B cell (primary cell): Measurements from ENCODE around the gene RRP12. TPM values are rescaled to one million over a fixed set of nuclear protein-coding genes. Genes with fewer than 3 reads are reported as not detected.

Experiments
- ATAC-seq: fragments of 200-7000 bp; cut with Tn5 transposase; one replicate; pipeline ENCODE4 v1.10.0; 2021; ENCODE audit warnings: low read depth, mild to moderate bottlenecking, moderate number of reproducible peaks, moderate library complexity
- CTCF ChIA-PET: fragments of 350-600 bp; sonication (Branson Sonifier 250); formaldehyde crosslinking; loops from one replicate; lab custom pipeline; 2021; ENCODE audit warnings: antibody characterized with exemption, inconsistent platforms; lab: Charles Lee
- POLR2A ChIA-PET: fragments of 350-600 bp; sonication (Branson Sonifier 250); formaldehyde crosslinking; loops from one replicate; lab custom pipeline; 2021; ENCODE audit warnings: antibody characterized with exemption; lab: Charles Lee
- DNase-seq: peaks from one replicate; pipeline ENCODE4 v3.0.0; 2013
- H2AFZ ChIP-seq: 2 replicates; pipeline ENCODE4 v1.6.1; 2012; ENCODE audit warnings: mild to moderate bottlenecking, low read depth, low read length; ENCODE audit not compliant: insufficient read depth, poor library complexity, severe bottlenecking
- H3K27ac ChIP-seq, 2 donors: 1 replicate in 1 of 2; 2 replicates in 1 of 2; pipeline ENCODE4 v1.5.1; 2012 to 2013; ENCODE audit warnings: low read length in 2 of 2, mild to moderate bottlenecking in 2 of 2, moderate library complexity in 1 of 2
- H3K27me3 ChIP-seq, 4 experiments: fragments of 200-600 bp in 1 of 4; sonication (generic) in 1 of 4; replicated peaks in 1 of 4; 1 replicate in 2 of 4; 2 replicates in 2 of 4; pipeline versions ENCODE4 v1.6.1 to v1.7.0; 2013 to 2016; ENCODE audit warnings: low read length in 3 of 4, mild to moderate bottlenecking in 2 of 4, mixed read lengths in 1 of 4, moderate library complexity in 1 of 4; ENCODE audit not compliant: insufficient read depth in 4 of 4, control insufficient read depth in 3 of 4; ENCODE audit errors: control extremely low read depth in 1 of 4
- H3K36me3 ChIP-seq, 2 experiments: replicated peaks in 1 of 2; 1 replicate in 1 of 2; 2 replicates in 1 of 2; pipeline versions ENCODE4 v1.6.1 to v1.7.1; 2013; ENCODE audit warnings: low read length in 1 of 2; ENCODE audit not compliant: insufficient read depth in 2 of 2, control insufficient read depth in 1 of 2; ENCODE audit errors: control extremely low read depth in 1 of 2, extremely low read depth in 1 of 2
- H3K4me1 ChIP-seq, 2 donors: fragments of 200-600 bp in 1 of 2; sonication (generic) in 1 of 2; 1 replicate in 1 of 2; 2 replicates in 1 of 2; pipeline versions ENCODE4 v1.5.1 to v1.6.1; 2013 to 2017; ENCODE audit warnings: low read length in 2 of 2; ENCODE audit not compliant: control insufficient read depth in 2 of 2, insufficient read depth in 2 of 2
- H3K4me2 ChIP-seq: replicated peaks from 2 replicates; pipeline ENCODE3; 2012; ENCODE audit warnings: mild to moderate bottlenecking, low read depth, low read length; ENCODE audit not compliant: poor library complexity, severe bottlenecking
- H3K4me3 ChIP-seq, 5 experiments: fragments of 200-600 bp in 1 of 5; sonication (generic) in 1 of 5; 1 replicate in 3 of 5; 2 replicates in 2 of 5; pipeline versions ENCODE4 v1.5.1 to v1.7.0; 2011 to 2016; ENCODE audit warnings: low read length in 4 of 5, mild to moderate bottlenecking in 4 of 5, low read depth in 2 of 5, control low read depth in 1 of 5, moderate library complexity in 1 of 5; ENCODE audit not compliant: insufficient read depth in 1 of 5; ENCODE audit errors: control extremely low read depth in 1 of 5, extremely low read depth in 1 of 5
- H3K79me2 ChIP-seq: fragments of 200-600 bp; sonication (generic); one replicate; pipeline ENCODE4 v1.6.0; 2016; ENCODE audit warnings: low read length; ENCODE audit not compliant: control insufficient read depth, insufficient read depth
- H3K9ac ChIP-seq: fragments of 200-600 bp; sonication (generic); 2 replicates; pipeline ENCODE4 v1.6.1; 2017; ENCODE audit warnings: mild to moderate bottlenecking, low read length, moderate library complexity
- H3K9me3 ChIP-seq, 3 donors: one replicate each; pipeline versions ENCODE4 v1.6.1 to v1.7.1; 2013; ENCODE audit warnings: low read length in 2 of 3; ENCODE audit not compliant: control insufficient read depth in 2 of 3, insufficient read depth in 1 of 3; ENCODE audit errors: control extremely low read depth in 1 of 3
- H4K20me1 ChIP-seq: 2 replicates; pipeline ENCODE4 v1.6.0; 2012; ENCODE audit warnings: mild to moderate bottlenecking, low read length; ENCODE audit not compliant: insufficient read depth, control insufficient read depth, poor library complexity, severe bottlenecking
- H3K27ac Mint-ChIP-seq: one replicate; pipeline ENCODE4 v1.8.0; 2021; ENCODE audit warnings: mixed read lengths
- H3K27me3 Mint-ChIP-seq: one replicate; pipeline ENCODE4 v1.8.0; 2021; ENCODE audit warnings: mixed read lengths
- H3K4me1 Mint-ChIP-seq: one replicate; pipeline ENCODE4 v1.8.0; 2021; ENCODE audit warnings: mixed read lengths
- H3K4me3 Mint-ChIP-seq: one replicate; pipeline ENCODE4 v1.8.0; 2021; ENCODE audit warnings: mixed read lengths
- H3K9me3 Mint-ChIP-seq: one replicate; pipeline ENCODE4 v1.8.0; 2022; ENCODE audit warnings: mixed read lengths; ENCODE audit not compliant: insufficient read depth
- EZH2 ChIP-seq: IDR thresholded peaks from 2 replicates; pipeline ENCODE4 v1.6.1; 2012; ENCODE audit warnings: borderline replicate concordance, low read depth, mild to moderate bottlenecking, moderate library complexity, low read length; ENCODE audit not compliant: insufficient read depth, poor library complexity, severe bottlenecking
- WGBS: methylation state at CpG from one replicate; pipeline ENCODE4 v1.1.5; 2013; ENCODE audit warnings: missing lambda C conversion rate; ENCODE audit not compliant: insufficient coverage; 5-methylcytosine and 5-hydroxymethylcytosine counted together
- intact Hi-C: fragments of 100-400 bp; cut with micrococcal nuclease; formaldehyde crosslinking; loops from one replicate; pipeline ENCODE4 v1.10.0; 2022
- polyA plus RNA-seq: library from polyadenylated mRNA; depleted of rRNA; stranded (reverse); fragments of >200 nt; gene quantifications from 2 replicates; pipeline ENCODE4 v1.2.3, GENCODE V29; 2012
- total RNA-seq, 2 donors: library from RNA; stranded (reverse); fragments of 120-200 nt in 1 of 2; gene quantifications; 1 replicate in 1 of 2; 2 replicates in 1 of 2; pipeline versions ENCODE4 v1.2.3 to v1.2.4, GENCODE V29; 2013 to 2022
- TF ChIP-seq, protein P1 (sequence below): fragments of 200-600 bp; IDR thresholded peaks from one replicate; pipeline ENCODE4 v1.8.0; 2022; ENCODE audit warnings: antibody characterized with exemption, mild to moderate bottlenecking

RRP12 gene
- total and polyA plus RNA-seq, 2 donors (not counting 1 experiment from before 2014, with no cell fraction given) = 19.3 to 35.7 TPM

DNA sequence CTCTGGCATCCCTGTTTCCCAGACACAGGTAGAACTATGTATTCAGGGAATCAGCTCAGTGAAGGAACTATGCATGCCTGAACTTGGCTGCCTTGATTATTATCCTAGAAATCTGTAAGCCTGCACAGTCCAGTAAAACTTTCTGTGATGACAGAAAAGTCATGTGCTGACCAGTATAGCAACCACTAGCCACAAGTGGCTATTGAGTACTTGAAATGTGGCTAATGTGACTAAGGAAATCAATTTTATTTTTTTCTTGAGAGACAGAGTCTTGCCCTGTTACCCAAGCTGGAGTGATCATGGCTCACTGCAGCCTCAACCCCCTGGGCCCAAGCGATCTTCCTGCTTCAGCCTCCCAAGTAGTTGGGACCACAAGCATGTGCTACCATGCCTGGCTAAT lies 41.1 kb upstream of the RRP12 start:
- Histone ChIP-seq H3K79me2 (peaks cover 42% of the 10 kb centered on the region), H3K27ac (no peak overlapping the region), H3K9me3 (no peaks in the 10 kb centered on the region), H3K4me2 (no peak overlapping the region), H3K36me3 (peaks cover 0 to 33% of the 10 kb centered on the region in 2 experiments), H3K27me3 (no peaks in the 10 kb centered on the region), H3K9ac (no peak overlapping the region), H3K4me3 (no peak overlapping the region), H3K4me1 (peaks cover 17 to 25% of the 10 kb centered on the region in 2 donors), H4K20me1 (no peaks in the 10 kb centered on the region), H2AFZ (no peak overlapping the region)
- Mint-ChIP-seq H3K27me3 (no peaks in the 10 kb centered on the region), H3K4me1 (peaks cover 31% of the 10 kb centered on the region), H3K4me3 (no peak overlapping the region), H3K9me3 (no peaks in the 10 kb centered on the region), H3K27ac (no peak overlapping the region)
- TF ChIP-seq, protein P1, sequence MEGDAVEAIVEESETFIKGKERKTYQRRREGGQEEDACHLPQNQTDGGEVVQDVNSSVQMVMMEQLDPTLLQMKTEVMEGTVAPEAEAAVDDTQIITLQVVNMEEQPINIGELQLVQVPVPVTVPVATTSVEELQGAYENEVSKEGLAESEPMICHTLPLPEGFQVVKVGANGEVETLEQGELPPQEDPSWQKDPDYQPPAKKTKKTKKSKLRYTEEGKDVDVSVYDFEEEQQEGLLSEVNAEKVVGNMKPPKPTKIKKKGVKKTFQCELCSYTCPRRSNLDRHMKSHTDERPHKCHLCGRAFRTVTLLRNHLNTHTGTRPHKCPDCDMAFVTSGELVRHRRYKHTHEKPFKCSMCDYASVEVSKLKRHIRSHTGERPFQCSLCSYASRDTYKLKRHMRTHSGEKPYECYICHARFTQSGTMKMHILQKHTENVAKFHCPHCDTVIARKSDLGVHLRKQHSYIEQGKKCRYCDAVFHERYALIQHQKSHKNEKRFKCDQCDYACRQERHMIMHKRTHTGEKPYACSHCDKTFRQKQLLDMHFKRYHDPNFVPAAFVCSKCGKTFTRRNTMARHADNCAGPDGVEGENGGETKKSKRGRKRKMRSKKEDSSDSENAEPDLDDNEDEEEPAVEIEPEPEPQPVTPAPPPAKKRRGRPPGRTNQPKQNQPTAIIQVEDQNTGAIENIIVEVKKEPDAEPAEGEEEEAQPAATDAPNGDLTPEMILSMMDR = no peak
- no peak for TF ChIP-seq EZH2
- CTCF ChIA-PET = interaction anchor here (0.9 kb wide), 1 partner anchor 14 kb away, joined by 3 read pairs; no protein-coding TSS in a partner anchor
- WGBS = 100% methylated on average over 1 of the region's 1 CpG
- DNase-seq = no peak
- intact Hi-C loops = no loop called here
- ATAC-seq = no peak
- POLR2A ChIA-PET = no interaction called here

DNA sequence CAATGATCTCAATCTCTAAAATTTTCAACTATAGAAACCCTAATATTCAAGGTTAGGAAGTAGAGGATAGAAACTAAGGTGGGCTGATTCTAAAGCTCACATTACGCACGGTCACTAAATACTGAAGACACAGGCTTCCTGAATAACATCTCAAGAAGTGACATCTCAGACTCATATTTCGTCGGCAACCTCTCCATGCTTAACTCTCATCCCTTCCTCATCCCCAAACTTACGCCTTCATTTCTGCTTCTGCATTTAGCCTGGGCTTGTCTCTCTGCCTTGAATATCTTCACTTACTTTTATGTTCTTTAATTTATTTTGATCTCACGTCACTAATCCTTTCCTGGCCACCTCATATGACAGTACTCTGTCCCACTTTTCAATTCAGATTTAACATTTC lies 34.1 kb upstream of the RRP12 start:
- no peak overlapping the region for H2AFZ ChIP-seq
- TF ChIP-seq, protein P1 = no peak
- TF ChIP-seq EZH2 = no peak
- intact Hi-C loops = no loop called here
- Mint-ChIP-seq H3K4me3 (no peak overlapping the region), H3K27me3 (no peaks in the 10 kb centered on the region), H3K27ac (no peak overlapping the region), H3K9me3 (no peaks in the 10 kb centered on the region), H3K4me1 (no peaks in the 10 kb centered on the region)
- ChIA-PET POLR2A (no interaction called here), CTCF (no interaction called here)
- H4K20me1 ChIP-seq = no peaks in the 10 kb centered on the region
- no peak overlapping the region for H3K9ac ChIP-seq
- ATAC-seq (no peak), DNase-seq (no peak)
- peaks cover 10 to 65% of the 10 kb centered on the region in 2 experiments for H3K36me3 ChIP-seq
- no peak overlapping the region for H3K4me2 ChIP-seq
- no peaks in the 10 kb centered on the region for H3K4me1 ChIP-seq
- no peaks in the 10 kb centered on the region for H3K27me3 ChIP-seq
- no peak overlapping the region for H3K27ac ChIP-seq
- H3K4me3 ChIP-seq = no peak overlapping the region
- no peaks in the 10 kb centered on the region for H3K9me3 ChIP-seq
- H3K79me2 ChIP-seq = no peaks in the 10 kb centered on the region
- 100% methylated on average over 5 of the region's 6 CpGs for WGBS
